Fibroblast of skin of right quadriceps (primary cell): Measurements from ENCODE around the gene GRK6.

Experiments
- DNase-seq: peaks from one replicate; pipeline ENCODE4 v3.0.0-alpha.2; 2013

The GRK6 gene

GRCh38 chr5:177440990-177441780 is 14.7 kb downstream of the GRK6 start:
- DNase-seq: no peak

GRCh38 chr5:177442066-177442826 is 15.8 kb downstream of the GRK6 start:
- DNase-seq: no peak

- DNase-seq: no peak
These were observed 16.9 kb downstream of the GRK6 start for GRCh38 chr5:177443144-177443983.

GRCh38 chr5:177444106-177445051 is 17.9 kb downstream of the GRK6 start:
- no peak for DNase-seq

GRCh38 chr5:177445052-177445916 is 18.8 kb downstream of the GRK6 start:
- DNase-seq: no peak

GRCh38 chr5:177445917-177446199 is 19.4 kb downstream of the GRK6 start:
- no peak for DNase-seq

GRCh38 chr5:177446200-177447065 is 20.0 kb downstream of the GRK6 start, which contains the start of gene PRR7:
Gene PRR7, plus strand, starts transcription at chr5:177446814. Its CDS starts 8,254 bp downstream, at chr5:177455068.
- peak; percentile 64 for DNase-seq

GRCh38 chr5:177447066-177447610 is 20.7 kb downstream of the GRK6 start:
- DNase-seq: peak; percentile 42

GRCh38 chr5:177447611-177448243 is 21.3 kb downstream of the GRK6 start:
- DNase-seq: peak; percentile 51

- no peak for DNase-seq
These were observed 21.9 kb downstream of the GRK6 start for GRCh38 chr5:177448244-177448950.

- no peak for DNase-seq
These were observed 22.9 kb downstream of the GRK6 start for GRCh38 chr5:177449140-177450061.

GRCh38 chr5:177450667-177451424 is 24.4 kb downstream of the GRK6 start:
- DNase-seq: no peak

- no peak for DNase-seq
These were observed 26.5 kb downstream of the GRK6 start for GRCh38 chr5:177452688-177453638.

GRCh38 chr5:177453852-177454396 is 27.4 kb downstream of the GRK6 start:
- no peak for DNase-seq

- DNase-seq: peak; percentile 87
These were observed 28.0 kb downstream of the GRK6 start for GRCh38 chr5:177454397-177455035.
